Activated CD4-positive, alpha-beta T cell treated with anti-CD3 and anti-CD28 coated beads, Interleukin-2, Interleukin-6, amounts not matched to agents 100 ng/mL and 50 ng/mL, durations not matched to agents 16 hours and 8 hours (primary cell): ENCODE measurements around the gene IL20RB.
"Not testable (repeated sequence)": the region's sequence is repeated elsewhere in the genome, so short reads cannot be mapped to it uniquely, and the experiment has no call there.

ENCODE experiments used
- DNase-seq: peaks from one replicate; pipeline ENCODE4 v3.0.0-alpha.2; 2020

Gene IL20RB

DNA sequence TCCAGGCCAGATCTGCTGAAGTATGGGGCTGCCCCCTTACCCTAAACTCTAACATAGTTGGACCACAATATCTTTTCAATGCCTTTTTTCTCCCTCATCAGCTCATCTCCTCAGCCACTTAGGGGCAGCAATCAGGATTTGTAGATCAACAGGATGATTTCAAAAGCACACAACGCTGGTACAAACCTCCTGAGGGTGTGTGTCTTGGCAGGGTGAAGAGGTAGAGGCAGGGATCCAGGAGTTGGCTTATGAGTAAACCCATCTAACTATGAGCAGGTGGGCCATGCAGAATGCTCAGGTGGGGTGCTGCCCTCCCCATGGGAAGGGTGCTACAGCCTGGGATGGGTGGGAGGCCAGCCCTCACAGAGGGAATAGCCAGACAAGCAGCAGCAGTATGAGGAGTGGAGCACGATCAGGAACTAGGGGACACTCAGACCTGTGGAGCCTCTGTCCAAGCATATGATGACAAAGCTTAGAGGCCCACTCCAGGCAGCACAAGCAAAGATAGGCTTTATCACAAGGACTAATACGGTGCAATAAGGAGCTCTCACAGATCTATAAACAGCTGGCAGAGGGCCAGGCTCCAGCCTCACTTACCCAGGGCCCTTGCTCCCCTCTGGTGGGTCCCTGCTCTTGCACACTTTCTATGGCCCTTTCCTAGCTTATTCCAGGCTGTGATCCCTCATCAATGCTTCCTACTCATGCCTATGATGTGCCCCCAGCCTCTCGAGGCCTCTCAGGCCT lies 32.2 kb downstream of the IL20RB start:
- DNase-seq: no peak

DNA sequence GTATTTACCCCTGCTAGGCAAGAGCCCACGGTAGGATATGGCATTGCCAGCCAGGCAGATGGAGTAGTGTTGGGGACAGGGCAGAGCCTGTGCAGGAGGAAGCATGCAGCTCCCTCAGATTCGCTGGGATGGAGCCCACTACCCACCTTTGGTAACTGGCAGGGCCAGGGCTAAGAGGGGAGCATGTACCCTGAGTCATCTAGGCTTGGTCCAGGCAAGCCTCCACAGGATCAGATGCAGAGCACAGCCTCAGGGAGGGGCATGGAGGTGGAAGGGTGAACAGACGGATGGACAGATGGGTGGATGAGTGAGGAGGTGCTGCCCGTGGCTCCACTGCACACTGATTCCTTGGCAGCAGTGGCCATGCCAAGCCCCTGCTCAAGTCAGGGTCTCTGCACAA lies 33.0 kb downstream of the IL20RB start:
- DNase-seq: no peak

DNA sequence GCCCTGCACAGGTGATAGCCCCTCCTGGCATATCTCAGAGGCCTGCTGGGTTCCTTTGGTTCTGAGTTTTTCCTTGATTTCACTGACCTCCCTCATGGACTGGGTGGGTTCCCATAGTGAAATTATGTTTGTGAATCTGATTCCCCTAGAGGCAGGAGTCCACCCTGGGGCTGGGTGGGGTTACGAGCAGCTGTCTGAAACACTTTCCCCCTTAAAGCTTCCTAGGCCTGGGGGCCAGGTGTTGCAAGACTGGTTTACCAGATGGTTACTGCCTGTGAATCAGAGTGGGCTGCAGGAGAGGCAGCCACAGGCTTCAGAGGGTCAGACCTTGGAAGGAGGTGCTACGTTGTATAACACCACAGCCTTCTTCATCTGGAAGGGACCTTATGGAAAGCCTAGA lies 34.3 kb downstream of the IL20RB start:
- no peak for DNase-seq

DNA sequence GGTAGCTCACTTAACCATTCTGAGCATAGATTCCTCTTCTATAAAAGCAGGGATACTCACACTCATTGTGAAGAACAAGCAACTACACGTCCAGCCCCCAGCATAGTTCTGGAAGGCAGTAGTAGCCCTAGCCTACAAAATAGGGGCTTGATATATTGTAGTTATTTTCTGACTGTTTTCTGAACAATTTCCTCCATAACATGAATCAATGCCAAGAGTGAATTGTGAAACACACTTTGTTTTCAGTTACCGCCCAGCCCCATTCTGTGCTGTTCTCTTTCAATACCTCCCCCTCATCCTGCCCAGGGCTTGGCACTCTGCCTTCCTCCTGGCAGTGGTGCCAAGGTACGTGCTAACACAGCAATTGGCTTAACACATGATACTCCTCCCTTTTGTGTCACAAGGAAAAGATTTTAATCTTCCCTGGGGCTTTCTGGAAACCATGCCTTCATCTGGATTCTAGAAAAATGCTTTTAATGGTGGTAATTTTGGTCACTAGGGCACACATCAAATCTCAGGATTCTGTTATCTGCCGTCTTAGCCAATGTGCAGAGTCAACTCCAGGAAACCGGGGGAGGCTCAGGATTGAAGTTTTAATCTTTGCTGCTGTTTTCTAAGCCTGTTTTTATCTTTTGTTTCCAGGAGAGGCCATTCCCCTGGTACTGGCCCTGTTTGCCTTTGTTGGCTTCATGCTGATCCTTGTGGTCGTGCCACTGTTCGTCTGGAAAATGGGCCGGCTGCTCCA lies 37.2 kb downstream of the IL20RB start:
- no peak for DNase-seq

DNA sequence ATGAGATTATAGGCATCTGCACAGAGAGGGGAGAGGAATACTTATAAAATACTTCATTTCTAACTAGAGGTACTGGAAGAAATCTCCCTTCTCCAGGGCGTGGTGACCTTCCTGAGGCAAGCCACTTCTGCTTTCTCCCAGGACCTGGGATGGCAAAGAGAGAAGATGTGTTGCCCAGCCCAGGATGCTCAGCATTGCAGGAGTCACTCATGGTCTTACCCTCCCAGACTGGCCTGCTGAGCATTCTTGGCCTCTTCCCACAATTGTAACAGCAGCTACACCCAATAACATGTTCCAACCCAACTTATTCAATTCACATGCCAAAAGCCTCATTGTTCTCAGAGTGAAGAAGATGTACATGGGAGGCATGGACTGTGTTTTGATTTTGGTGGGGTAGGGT lies 37.9 kb downstream of the IL20RB start:
- DNase-seq: no peak

DNA sequence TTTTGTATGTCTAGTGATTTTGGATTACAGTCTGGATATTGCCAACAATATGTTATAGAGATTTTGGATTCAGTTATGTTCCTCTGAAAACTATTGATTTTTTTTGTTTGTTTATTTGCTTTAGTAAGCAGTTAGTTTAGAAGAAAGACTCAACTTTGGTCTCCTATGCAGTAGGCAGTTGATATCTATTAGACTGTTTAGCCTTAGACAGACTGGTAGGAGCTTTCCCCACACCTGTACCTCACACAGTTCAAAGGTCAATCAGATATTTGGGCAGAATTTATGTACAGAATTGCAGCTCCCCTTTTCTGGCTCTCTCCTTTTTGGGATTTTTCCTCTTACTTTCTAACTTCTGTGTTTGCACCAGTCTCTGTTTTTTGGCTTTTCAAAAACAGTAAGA lies 42.3 kb downstream of the IL20RB start:
- no peak for DNase-seq

DNA sequence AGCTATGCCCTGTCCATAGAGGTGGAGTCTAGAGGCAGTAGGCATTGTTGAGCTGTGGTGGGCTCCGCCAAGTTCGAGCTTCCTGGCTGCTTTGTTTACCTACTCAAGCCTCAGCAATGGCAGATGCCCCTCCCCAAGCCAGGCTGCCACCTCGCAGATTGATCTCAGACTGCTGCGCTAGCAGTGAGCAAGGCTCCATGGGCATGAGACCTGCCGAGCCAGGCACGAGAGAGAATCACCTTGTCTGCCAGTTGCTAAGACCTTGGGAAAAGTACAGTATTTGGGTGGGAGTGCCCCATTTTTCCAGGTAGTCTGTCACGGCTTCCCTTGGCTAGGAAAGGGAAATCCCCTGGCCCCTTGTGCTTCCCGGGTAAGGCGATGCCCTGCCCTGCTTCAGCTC lies 49.6 kb downstream of the IL20RB start:
- DNase-seq: not testable (repeated sequence)

DNA sequence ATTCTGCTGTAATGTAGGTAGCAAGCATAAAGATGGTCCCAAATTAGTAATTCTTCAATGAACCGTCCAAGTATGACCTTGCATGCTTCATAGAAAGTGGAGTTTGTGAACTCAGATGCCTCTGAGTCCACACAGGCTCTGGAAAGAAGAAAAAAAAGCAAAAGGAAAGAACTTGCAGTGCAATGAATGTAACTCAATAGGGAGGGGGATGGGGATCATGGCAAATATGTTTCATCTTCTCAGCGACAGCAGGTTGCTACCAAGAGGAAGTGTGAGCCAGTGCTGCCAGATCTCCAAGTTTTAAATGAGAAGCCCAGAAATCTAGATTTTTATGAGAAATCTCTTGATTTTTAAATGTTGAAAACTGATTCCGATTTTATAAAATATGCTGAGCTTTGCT lies 50.3 kb downstream of the IL20RB start:
- DNase-seq: no peak

DNA sequence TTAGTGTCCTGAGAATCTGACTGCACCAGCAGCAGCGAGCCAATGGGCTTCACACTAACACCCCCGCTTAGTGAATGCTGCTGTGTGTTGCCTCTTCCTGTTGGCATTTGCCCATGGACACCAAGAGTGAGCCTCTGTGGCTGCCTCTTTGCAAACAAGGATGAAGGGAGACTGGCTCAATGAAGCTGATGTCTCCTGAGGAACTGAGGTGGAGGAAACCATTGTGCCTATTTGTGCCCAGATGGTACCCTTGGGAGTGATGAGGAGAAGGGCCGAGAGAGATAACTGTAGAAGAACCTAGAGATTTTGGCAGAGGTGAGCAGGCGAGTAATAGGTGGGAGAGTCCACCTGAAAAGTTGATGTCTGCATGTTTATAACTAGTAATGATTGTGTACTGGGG lies 51.2 kb downstream of the IL20RB start:
- no peak for DNase-seq

DNA sequence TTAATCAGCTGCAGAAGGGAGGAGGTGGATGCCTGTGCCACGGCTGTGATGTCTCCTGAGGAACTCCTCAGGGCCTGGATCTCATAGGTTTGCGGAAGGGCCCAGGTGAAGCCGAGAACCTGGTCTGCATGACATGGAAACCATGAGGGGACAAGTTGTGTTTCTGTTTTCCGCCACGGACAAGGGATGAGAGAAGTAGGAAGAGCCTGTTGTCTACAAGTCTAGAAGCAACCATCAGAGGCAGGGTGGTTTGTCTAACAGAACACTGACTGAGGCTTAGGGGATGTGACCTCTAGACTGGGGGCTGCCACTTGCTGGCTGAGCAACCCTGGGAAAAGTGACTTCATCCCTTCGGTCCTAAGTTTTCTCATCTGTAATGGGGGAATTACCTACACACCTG lies 52.4 kb downstream of the IL20RB start:
- DNase-seq: no peak

DNA sequence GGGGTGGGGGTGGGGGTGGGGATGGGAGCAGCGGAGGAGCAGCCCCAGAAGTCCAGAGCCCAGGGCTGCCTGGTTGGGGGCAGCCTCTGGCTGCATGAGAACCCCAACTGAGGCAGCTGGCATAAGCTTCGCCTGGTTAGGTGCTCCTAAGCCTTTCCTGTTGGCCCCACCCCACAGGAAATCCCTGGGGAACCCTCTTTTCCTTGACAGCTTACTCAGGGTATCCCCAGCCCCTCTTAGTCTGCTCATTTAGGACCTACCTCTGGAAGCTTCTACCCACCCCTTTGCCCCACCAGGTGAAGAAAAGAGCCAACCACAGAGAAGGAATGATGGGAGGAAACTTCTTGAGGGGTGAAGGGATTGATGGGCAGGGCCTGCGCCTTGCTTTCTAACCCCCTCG lies 53.4 kb downstream of the IL20RB start:
- no peak for DNase-seq

DNA sequence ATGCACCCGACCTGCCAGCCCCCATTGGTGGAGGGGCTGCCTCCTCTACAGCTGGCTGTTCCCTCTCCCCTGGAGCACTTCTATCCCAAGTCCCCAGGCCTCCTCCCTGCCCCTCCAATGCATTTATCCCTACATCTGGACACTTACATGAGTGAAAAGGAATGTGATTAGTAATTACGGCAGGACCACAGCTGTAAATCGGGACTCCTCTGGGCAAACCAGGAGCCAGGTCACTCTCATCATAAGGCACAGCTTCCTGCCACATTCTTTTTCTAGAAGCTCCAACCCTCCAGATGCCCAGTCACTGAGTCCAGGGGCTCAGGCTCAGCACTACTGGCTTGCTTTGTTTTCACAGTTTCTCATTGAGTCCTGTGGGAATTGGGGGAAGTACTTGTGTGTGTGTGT lies 54.3 kb downstream of the IL20RB start:
- DNase-seq: no peak

DNA sequence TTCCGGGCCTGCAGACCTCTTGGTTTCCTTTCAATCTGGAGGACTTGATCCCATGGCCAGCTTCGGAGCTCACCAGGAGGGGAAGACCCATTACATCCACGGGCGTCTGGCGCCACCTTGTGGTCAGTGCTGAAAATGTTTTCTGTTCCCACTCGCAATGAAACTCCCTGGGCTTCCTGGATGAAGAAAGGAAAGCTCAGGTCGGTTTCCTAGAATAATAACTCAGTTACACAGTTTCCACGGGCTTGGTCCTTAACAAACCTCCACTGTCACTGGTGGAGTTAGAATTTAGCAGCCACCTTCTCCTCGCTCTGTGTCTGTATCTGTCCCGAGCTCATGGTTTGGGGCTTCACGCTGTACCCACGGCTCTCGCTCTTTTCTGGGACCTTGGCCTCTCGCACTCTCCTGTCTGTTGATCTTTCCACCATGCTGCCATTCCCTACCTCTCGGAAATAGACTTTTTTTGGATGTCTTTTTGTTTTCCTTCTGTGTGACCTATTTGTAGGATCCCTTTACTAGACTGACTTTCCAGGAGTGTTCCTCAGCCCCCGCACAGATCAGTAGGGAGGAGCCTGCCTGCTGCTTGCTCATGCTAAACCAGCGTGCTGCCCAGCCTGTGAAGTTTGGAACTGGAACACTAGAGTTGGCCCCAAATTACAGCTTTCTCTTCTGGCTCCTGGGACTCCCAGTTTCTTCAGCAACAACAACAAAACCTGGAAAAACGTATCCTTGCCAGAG lies 56.3 kb downstream of the IL20RB start:
- DNase-seq: peak; percentile 87

DNA sequence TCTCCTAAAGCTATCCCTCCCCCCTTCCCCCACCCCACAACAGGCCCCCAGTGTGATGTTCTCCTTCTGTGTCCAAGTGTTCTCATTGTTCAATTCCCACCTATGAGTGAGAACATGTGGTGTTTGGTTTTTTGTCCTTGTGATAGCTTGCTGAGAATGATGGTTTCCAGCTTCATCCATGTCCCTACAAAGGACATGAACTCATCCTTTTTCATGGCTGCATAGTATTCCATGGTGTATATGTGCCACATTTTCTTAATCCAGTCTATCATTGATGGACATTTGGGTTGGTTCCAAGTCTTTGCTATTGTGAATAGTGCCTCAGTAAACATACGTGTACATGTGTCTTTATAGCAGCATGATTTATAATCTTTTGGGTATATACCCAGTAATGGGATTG lies 59.5 kb downstream of the IL20RB start:
- not testable (repeated sequence) for DNase-seq

DNA sequence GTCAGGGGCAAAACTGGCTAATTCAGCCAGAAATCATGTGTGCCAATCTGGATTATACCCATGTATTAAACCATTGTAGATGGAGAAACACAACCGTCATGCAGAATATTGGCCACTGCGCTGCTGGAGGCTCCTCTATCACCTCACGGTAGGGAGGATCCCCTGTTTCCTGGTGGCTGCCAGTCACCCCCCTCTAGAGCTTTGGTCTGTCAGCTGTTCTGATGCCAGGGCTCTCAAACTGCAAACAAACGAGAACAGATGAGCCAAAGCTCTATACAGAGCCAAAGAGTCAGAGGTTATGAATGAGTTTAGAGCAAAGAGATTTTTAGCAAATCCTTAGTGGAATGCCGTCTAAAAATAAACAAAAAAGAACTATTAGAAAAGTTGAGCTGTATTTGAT lies 62.5 kb downstream of the IL20RB start:
- DNase-seq: no peak

DNA sequence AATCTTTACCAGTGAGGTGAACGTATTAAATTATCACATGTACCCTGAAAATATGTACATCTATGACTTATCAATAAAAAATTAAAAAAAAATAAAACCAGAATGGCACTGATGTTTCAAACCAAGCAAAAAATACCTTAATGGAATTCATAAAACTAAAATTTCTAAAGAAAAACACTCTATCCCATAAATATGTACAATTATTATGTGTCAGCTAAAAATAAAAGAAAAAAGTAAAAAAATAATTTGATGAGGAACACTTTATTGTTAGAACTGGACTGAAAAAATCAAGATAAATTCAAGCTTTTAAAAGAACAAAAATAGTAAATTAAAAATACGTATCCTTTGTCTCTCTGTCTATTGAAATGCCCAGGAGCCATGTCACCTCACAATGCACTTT lies 63.1 kb downstream of the IL20RB start:
- no peak for DNase-seq

DNA sequence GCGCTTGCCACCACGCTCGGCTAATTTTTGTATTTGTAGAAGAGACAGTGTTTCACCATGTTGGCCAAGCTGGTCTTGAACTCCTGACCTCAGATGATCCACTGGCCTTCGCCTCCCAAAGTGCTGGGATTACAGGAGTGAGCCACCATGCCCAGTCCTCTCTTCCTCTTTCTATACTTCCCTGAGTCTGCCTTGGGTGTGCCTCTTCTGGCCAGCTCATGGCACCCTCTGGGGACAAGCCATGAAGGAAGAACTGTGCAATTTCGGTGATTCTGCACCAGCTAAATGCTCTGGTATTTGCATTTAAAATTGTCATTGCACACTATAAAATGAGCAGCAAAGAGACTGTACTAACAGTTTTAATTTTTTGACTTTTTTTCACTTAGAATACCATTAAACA lies 66.6 kb downstream of the IL20RB start:
- DNase-seq: no peak

DNA sequence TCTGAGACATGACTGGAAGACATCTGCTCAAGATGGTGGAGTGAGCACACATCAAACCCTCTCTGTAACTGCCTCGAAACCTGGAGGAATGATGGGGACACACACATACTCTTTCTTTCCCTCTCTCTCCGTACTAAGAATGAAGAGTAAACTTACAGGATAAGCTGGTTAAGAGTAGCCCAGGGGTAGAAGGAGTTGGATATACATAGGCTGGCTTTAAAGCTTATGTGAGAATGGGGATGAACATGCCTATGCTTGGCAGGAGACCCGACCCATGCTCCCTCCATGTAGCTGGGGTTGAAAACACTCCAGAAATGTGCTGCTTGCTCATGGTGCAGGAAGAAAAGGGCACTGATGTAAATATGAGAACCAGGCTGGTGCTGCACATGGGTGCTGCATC lies 68.9 kb downstream of the IL20RB start:
- DNase-seq: no peak

DNA sequence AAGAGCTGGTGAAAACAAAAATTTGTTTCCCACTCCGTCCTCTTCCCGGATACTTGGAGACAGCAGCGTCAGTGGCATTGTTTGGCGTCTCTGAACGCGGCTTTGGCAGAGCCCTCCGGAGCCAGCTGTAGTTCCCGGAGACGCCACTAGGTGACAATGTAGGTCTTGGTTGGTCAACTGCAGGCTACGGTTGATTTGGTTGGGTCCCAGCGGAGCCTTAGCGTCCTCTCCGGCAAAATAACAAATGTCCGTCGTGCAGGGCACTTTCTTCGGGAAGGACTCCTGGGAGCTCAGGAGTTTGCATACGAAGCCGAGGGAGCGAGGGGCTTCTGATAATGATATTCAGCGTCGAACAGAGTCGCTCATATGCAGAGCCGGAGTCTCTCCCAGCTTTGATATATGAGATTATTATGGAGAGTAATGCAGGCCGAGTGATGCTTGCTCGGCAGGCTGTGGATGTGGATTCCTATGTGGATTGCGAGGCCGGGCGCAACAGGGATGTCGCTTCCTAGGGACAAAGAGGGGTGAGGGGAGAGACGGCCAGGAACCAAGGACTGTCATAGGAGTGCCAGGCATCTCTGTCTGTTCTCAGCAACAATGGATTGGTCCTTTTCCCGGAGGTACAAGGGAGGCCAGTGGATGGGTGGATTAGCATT lies 74.8 kb downstream of the IL20RB start:
- peak; percentile 86 for DNase-seq

DNA sequence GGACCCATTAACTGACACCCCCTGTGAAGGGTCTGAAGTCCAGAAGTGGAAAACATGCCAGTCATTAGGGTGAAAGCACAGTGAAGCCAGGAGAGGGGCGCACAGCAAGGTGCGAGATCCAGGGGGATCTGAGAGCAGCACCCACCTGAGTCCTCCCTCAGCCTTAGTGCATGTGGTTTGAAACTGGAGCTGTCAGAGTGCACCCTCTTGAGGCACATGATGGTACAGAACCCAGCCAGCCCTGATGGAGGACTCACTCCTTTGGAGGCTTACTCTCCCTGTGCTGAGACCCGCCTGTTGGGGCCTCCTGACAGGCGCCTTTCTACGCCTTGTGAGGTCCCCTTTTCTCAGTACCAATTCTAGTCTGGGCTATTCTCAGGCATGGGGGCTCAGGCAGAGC lies 77.8 kb downstream of the IL20RB start:
- peak; percentile 16 for DNase-seq

DNA sequence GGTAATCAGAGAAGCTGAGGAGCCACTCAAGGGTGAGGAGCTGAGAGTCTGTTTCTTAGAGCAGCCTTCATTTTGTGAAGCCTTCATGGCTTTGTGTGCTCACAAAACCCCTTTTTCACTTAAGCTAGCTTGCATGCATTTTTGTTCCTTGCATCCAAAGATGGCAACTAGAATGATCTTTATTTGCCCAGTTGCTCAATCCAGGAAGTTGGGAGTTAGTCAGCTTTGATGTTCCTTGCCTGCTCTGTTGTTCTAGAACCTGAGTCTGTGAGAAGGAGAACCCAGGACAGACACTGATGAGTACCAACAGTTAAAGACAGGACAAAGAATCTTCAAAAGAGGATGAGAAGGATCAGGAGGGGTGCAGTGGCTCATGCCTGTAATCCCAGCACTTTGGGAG lies 81.8 kb downstream of the IL20RB start:
- DNase-seq: no peak

DNA sequence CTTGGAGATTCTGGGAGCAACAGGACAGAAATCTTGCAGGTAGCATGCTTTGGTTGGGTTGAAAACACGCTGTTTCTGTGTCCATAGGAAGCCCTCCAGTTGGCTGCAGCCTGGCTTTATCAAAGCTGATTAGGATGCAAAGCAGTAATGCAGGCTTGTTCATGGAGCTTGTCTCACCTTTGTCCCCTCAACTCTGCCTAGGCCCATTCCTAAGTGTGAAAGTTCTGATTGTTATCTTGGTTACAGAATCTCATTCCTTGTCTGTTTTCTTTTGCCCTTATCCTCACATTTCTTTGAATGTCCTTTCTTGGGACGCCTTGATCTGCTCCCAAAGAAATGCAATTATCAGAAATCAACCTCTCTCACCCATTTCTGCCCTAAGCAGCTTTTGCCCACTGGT lies 83.5 kb downstream of the IL20RB start:
- DNase-seq: no peak

DNA sequence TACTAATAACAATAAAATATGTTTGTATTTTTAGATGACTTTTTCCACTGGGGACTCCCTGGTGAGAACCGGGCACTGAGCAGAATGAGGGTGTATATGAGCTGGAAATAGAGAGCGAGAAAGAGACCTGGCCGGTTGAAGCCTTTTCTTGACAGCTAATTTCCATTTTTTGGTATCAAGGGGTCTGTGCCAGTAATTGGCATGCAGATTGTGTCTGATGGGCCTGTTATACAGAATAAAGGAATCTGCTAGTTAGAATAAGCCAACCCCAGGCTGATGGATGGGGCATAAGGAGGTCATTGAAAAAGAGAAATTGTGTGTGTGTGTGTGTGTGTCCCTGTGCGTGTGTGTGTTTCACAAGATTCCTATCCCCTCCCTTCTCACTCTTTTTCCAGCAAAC lies 83.9 kb downstream of the IL20RB start:
- DNase-seq: no peak

DNA sequence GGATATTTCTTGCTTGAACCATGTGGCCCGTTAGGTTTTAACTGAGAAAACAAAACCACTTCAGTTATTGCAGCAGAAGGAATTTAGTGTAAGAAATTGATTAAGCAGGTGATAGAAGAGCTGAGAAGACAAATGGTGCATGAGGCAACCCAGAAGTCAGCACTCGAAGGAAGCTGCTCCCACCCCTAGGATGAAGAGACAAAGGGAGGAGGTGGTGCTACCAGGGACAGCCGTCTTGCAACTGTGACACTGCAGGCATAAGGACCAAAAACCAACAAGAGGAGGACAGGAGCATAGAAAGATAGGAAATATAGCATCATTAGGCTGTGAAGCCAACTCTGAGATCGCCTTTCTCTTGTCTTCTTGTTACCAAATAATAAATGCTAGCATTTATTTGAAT lies 89.0 kb downstream of the IL20RB start:
- no peak for DNase-seq
